Pancreas (tissue), 10 donors: ENCODE measurements around the gene SETD7. TPM values are rescaled to one million over a fixed set of nuclear protein-coding genes. Genes with fewer than 3 reads are reported as not detected.

Experiments used
- ATAC-seq, 4 donors: fragments of 200-7000 bp; cut with Tn5 transposase; one replicate each; pipeline versions ENCODE4 v1.8.0 to v1.9.1; 2020; ENCODE audit warnings: mild to moderate bottlenecking in 4 of 4, moderate library complexity in 4 of 4
- DNase-seq, 6 donors: peaks; one replicate each; pipeline ENCODE4 v3.0.0-alpha.2; 2020
- FAIRE-seq: peaks from 2 replicates; lab custom pipeline; 2012; peaks lifted over from hg19 to GRCh38; lab: Jason Lieb, UNC
- H3K27ac ChIP-seq, 4 donors: fragments of 200-600 bp; sonication (generic); 1 replicate in 3 of 4; 2 replicates in 1 of 4; pipeline versions ENCODE4 v1.5.0 to v1.8.0; 2020
- H3K27me3 ChIP-seq, 4 donors: fragments of 200-600 bp; one replicate each; pipeline ENCODE4 v1.8.0; 2021
- H3K36me3 ChIP-seq, 3 donors: fragments of 200-600 bp; sonication (generic) in 1 of 3; one replicate each; pipeline versions ENCODE4 v1.5.0 to v1.8.0; 2020 to 2021
- H3K4me1 ChIP-seq, 3 donors: fragments of 200-600 bp; one replicate each; pipeline ENCODE4 v1.8.0; 2021
- H3K4me3 ChIP-seq, 4 donors: fragments of 200-600 bp; sonication (generic) in 2 of 4; one replicate each; pipeline versions ENCODE4 v1.5.0 to v1.8.0; 2020 to 2021
- H3K9me3 ChIP-seq, 4 donors: fragments of 200-600 bp; one replicate each; pipeline ENCODE4 v1.8.0; 2021
- WGBS, 2 donors: extraction: QIAGEN DNeasy Blood & Tissue Kit; methylation state at CpG; one replicate each; pipeline ENCODE4 v1.1.7; 2013; 5-methylcytosine and 5-hydroxymethylcytosine counted together
- intact Hi-C, 3 donors: fragments of 100-400 bp; cut with DNase I; formaldehyde crosslinking; loops; one replicate each; pipeline versions ENCODE4 v1.11.1 to v1.14.2; 2022
- polyA plus RNA-seq, 2 donors: library from polyadenylated mRNA; stranded (reverse); fragments of 200-250 nt; gene quantifications; one replicate each; pipeline ENCODE4 v1.2.3, GENCODE V29; 2013
- total RNA-seq, 6 donors: library from RNA; stranded (reverse); fragmentation: NEBNext Ultra II Directional in 4 of 6; extraction: Animal tissue kit (Norgen Biotek cat#: 25700) in 4 of 6; gene quantifications; one replicate each; pipeline versions ENCODE4 v1.2.1 to v1.2.4, GENCODE V29; 2021 to 2023
- TF ChIP-seq, protein P1 (sequence below), 4 donors: fragments of 200-600 bp; sonication (generic) in 3 of 4; IDR thresholded peaks; one replicate each; pipeline versions ENCODE4 v1.5.0 to v1.8.0; 2021; ENCODE audit warnings: antibody characterized with exemption in 4 of 4
- donor health status: healthy with polysubstance abuse.
- donor health status: DM: no; HTN: no; CAD: no; lungs with moderate emphysema.
- donor health status: DM: no; HTN: no; CAD: no.
- donor health status: control.
- donor health status: control.
- donor health status: Bipolar disorder and iron deficiency.
- donor health status: DM: yes; HTN: yes; CAD: no.
- donor health status: DM: no; HTN: no; CAD: no.
- donor health status: DM: no; HTN: no; CAD: no.
- donor health status: DM: yes; HTN: yes; CAD: no.

SETD7 gene
- total and polyA plus RNA-seq, 8 donors: 7.1 to 25.1 (median 15.8) TPM

DNA sequence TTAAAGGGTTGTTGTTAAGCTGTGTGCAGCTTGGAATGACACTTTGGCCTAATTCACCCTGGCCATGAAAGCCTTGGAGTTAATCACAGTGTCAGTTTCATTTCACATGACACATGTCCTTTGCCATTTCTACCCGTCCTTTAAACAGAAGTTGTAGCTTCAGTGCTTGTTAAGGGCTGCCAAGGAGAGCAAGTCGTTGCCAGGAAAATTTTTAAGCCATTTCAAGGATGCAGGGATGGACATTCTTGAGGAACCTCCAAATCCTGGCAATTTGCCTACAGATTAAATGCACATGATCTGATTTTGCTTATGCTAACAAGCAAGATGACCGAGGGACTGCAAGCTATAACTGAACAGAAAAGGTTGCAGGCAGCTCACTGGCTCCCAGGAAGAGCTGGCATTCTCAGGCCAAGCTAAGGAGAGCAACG lies 40.5 kb downstream of the SETD7 start:
- ATAC-seq: no peak
- TF ChIP-seq, protein P1, sequence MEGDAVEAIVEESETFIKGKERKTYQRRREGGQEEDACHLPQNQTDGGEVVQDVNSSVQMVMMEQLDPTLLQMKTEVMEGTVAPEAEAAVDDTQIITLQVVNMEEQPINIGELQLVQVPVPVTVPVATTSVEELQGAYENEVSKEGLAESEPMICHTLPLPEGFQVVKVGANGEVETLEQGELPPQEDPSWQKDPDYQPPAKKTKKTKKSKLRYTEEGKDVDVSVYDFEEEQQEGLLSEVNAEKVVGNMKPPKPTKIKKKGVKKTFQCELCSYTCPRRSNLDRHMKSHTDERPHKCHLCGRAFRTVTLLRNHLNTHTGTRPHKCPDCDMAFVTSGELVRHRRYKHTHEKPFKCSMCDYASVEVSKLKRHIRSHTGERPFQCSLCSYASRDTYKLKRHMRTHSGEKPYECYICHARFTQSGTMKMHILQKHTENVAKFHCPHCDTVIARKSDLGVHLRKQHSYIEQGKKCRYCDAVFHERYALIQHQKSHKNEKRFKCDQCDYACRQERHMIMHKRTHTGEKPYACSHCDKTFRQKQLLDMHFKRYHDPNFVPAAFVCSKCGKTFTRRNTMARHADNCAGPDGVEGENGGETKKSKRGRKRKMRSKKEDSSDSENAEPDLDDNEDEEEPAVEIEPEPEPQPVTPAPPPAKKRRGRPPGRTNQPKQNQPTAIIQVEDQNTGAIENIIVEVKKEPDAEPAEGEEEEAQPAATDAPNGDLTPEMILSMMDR (IDR thresholded peaks at IDR 0.05): no peak
- intact Hi-C loops: no loop called here
- Histone ChIP-seq H3K27me3 (no peaks in the 10 kb centered on the region), H3K9me3 (no peaks in the 10 kb centered on the region), H3K4me3 (no peak overlapping the region), H3K4me1 (no peaks in the 10 kb centered on the region), H3K27ac (no peak overlapping the region), H3K36me3 (peaks cover 3 to 41% (median 3%) of the 10 kb centered on the region in 3 donors)
- WGBS, 2 donors: 52 to 58% methylated on average over 4 of the region's 4 CpGs
- no peak for DNase-seq
- no peak for FAIRE-seq

DNA sequence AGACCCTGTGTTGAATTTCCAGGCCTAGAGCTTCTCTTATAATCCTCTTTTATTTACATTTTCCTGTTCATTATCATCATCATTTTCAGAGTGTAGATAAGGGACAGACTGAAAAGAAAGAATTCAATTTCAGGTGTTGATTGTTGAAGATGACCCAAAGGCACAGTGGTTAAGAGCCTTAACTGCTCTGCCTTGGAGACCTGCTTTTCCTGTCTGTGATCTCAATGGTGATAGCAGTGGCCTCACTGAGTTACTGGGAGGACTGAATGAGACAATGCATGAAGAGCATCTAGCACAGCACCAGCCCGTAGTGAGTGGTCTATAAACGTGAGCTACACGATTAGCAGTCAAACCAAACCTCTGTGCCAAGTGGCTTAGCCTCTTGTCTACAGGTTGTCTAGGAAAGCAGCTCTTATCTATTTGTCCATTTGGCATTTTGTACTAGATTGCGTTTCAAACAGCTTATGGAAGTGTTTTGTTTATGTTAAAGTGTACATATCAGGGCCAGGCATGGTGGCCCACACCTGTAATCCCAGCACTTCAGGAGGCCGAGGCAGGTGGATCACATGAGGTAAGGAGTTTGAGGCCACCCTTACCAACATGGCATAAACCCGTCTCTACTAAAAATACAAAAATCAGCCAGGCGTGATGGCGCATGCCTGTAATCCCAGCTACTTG lies 41.5 kb downstream of the SETD7 start:
- Histone ChIP-seq H3K4me1 (no peaks in the 10 kb centered on the region), H3K27me3 (no peaks in the 10 kb centered on the region), H3K36me3 (peaks cover 3 to 31% (median 3%) of the 10 kb centered on the region in 3 donors), H3K4me3 (no peak overlapping the region), H3K27ac (no peak overlapping the region), H3K9me3 (no peaks in the 10 kb centered on the region)
- FAIRE-seq (no peak), DNase-seq (no peak), ATAC-seq (no peak)
- WGBS, 2 donors: 77 to 79% methylated on average over 8 of the region's 8 CpGs
- intact Hi-C loops: no loop called here
- TF ChIP-seq, protein P1 (IDR thresholded peaks at IDR 0.05): no peak

DNA sequence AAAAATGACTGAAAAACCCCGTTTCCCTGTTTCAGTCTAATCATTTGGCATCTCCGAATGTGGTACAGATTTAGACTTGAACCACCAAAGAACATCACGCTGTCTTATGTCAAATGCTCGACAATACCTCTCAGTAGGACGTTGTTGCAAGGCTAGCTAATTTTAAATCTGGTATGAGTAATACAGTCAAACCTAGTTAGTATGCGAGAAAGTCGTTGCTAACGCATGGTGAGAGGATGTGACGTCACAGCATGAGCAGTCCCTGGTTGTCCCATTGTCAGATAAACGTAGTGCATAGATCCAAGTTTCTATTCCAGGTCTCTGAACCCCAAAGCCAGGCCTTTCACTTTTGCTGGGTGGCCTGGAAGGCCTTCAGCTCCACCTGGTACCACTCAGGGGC lies 44.7 kb downstream of the SETD7 start:
- TF ChIP-seq, protein P1 (IDR thresholded peaks at IDR 0.05): no peak
- intact Hi-C loops: no loop called here
- Histone ChIP-seq H3K27me3 (no peaks in the 10 kb centered on the region), H3K4me1 (no peaks in the 10 kb centered on the region), H3K9me3 (no peaks in the 10 kb centered on the region), H3K36me3 (peaks cover 0 to 15% (median 0%) of the 10 kb centered on the region in 3 donors), H3K27ac (no peak overlapping the region), H3K4me3 (no peak overlapping the region)
- WGBS, 2 donors: 81 to 86% methylated on average over 10 of the region's 10 CpGs
- ATAC-seq (no peak), FAIRE-seq (no peak), DNase-seq (no peak)

DNA sequence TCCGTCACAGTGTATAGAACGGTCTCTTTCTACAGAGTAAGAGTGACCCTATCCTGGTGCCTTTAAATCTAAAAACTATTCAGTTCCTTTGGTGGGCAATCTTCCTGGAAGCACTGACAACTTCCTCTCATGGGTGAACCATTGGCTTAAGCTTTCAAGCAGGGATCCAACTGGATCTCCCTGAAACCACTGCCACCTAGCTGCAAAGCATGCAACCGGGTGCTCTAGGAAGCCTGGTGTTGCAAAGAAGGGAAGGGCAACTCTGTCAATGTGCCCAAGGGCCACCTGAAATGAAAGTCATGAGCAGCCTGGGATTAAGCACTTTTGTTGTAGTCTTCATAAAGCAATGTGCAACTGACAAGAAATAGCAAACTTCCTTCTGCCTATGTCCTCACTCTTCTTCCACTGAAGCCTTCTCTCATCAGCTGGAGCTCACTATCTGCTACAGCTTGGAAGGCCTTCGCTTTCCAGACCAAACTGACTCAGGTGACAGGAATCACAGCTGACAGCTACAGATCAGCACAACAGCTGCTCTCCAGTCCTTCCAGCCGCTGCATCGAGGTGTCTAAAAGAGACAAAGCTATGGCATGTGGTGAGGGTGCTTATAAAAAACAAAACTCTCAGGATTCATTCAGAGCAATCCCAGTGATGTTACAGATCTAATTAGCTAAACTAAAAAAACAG lies 46.1 kb downstream of the SETD7 start:
- H3K36me3 ChIP-seq: peaks cover 0 to 14% (median 0%) of the 10 kb centered on the region in 3 donors
- TF ChIP-seq, protein P1 (IDR thresholded peaks at IDR 0.05): peak in 2 of 4 donors; percentile 15 to 22
- DNase-seq: peak in 1 of 6 donors; percentile 33
- H3K4me1 ChIP-seq: no peaks in the 10 kb centered on the region
- peak in 3 of 4 donors; percentile 78 to 90 (median 83) for ATAC-seq
- 76 to 77% methylated on average over 6 of the region's 6 CpGs for WGBS, 2 donors
- no peaks in the 10 kb centered on the region for H3K27me3 ChIP-seq
- no peaks in the 10 kb centered on the region for H3K9me3 ChIP-seq
- H3K4me3 ChIP-seq: no peak overlapping the region
- no peak overlapping the region for H3K27ac ChIP-seq
- FAIRE-seq: no peak
- intact Hi-C loops: no loop called here
